Body of pancreas (tissue), 4 donors: ENCODE measurements around the gene GFRA1. TPM values are rescaled to one million over a fixed set of nuclear protein-coding genes. Genes with fewer than 3 reads are reported as not detected.

ENCODE experiments used
- ATAC-seq: fragments of 150-250 bp; one replicate; pipeline ENCODE4 v1.9.1; 2016
- DNase-seq, 4 donors: peaks; one replicate each; pipeline ENCODE4 v3.0.0-alpha.2; 2019
- H3K27ac ChIP-seq, 4 donors: fragments of 200-600 bp; sonication (generic); 1 replicate in 3 of 4; 2 replicates in 1 of 4; pipeline versions ENCODE4 v1.5.1 to v1.6.1; 2016 to 2019; ENCODE audit warnings: mild to moderate bottlenecking in 1 of 4, mixed read lengths in 1 of 4, moderate library complexity in 1 of 4
- H3K27me3 ChIP-seq, 2 donors: fragments of 200-600 bp; sonication (generic); one replicate each; pipeline ENCODE4 v1.6.0; 2016; ENCODE audit warnings: mild to moderate bottlenecking in 1 of 2
- H3K36me3 ChIP-seq, 2 donors: fragments of 200-600 bp; sonication (generic); replicated peaks in 1 of 2; 2 replicates each; pipeline ENCODE4 v1.5.1; 2016; ENCODE audit warnings: low read depth in 2 of 2; ENCODE audit not compliant: insufficient read depth in 1 of 2
- H3K4me1 ChIP-seq: fragments of 200-600 bp; sonication (generic); one replicate; pipeline ENCODE4 v1.6.0; 2016
- H3K4me3 ChIP-seq, 2 donors: fragments of 200-600 bp; sonication (generic); 1 replicate in 1 of 2; 2 replicates in 1 of 2; pipeline ENCODE4 v1.5.1; 2016 to 2019
- H3K9me3 ChIP-seq, 3 donors: fragments of 200-600 bp; sonication (generic); 1 replicate in 2 of 3; 2 replicates in 1 of 3; pipeline ENCODE4 v1.5.1; 2016
- CTCF ChIP-seq, 7 experiments: fragments of 450-650 bp in 4 of 7; fragments of 200-600 bp in 3 of 7; sonication (generic) in 3 of 7; IDR thresholded peaks; one replicate each; pipeline ENCODE4 v1.5.1; 2016 to 2019; ENCODE audit warnings: antibody characterized with exemption in 7 of 7
- POLR2A ChIP-seq, 3 donors: fragments of 450-650 bp; IDR thresholded peaks; one replicate each; pipeline ENCODE4 v1.6.1; 2016; ENCODE audit warnings: antibody characterized with exemption in 3 of 3, mild to moderate bottlenecking in 2 of 3
- WGBS, 2 donors: methylation state at CpG; one replicate each; pipeline ENCODE4 v1.1.5; 2017; 5-methylcytosine and 5-hydroxymethylcytosine counted together
- intact Hi-C: fragments of 100-400 bp; cut with DNase I; formaldehyde crosslinking; loops from one replicate; pipeline ENCODE4 v1.15.1; 2023
- total RNA-seq, 2 donors: library from RNA; depleted of rRNA; stranded (reverse); fragments of >200 nt; gene quantifications; one replicate each; pipeline ENCODE4 v1.1.0, GENCODE V29; 2016

GFRA1 gene
- total RNA-seq, 2 donors from 2014 or later: 4.2 to 6.9 TPM

DNA sequence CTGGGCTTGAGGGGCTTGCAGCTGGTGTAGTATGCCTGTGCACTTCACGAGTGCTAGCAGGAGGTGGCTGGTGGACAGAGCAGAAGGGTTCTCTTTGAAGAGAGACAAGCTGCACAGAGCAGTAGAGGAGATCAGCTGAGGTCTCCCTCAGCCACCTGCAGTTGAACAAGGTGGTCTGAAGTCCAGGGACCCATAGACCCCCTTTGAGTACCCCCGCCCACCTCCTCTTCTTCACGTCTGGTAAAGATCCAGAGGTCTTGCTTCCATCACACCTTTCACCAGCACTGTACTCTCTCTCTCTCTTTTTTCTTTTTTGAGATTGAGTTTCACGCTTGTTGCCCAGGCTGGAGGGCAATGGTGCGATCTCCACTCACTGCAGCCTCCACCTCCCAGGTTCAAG is 157.2 kb downstream of the GFRA1 start:
- Histone ChIP-seq H3K27ac (no peak overlapping the region), H3K27me3 (no peaks in the 10 kb centered on the region), H3K4me1 (no peaks in the 10 kb centered on the region), H3K36me3 (no peaks in the 10 kb centered on the region), H3K4me3 (no peak overlapping the region), H3K9me3 (no peaks in the 10 kb centered on the region)
- DNase-seq: no peak
- ATAC-seq: no peak
- TF ChIP-seq CTCF (IDR thresholded peaks at IDR 0.05): no peak
- intact Hi-C loops: no loop called here
- 83 to 93% methylated on average over 5 of the region's 5 CpGs for WGBS, 2 donors

- intact Hi-C loops: no loop called here
- H3K27me3 ChIP-seq: no peaks in the 10 kb centered on the region
- TF ChIP-seq CTCF (IDR thresholded peaks at IDR 0.05) (no peak), POLR2A (IDR thresholded peaks at IDR 0.05) (no peak)
- H3K27ac ChIP-seq: no peak overlapping the region
- H3K4me1 ChIP-seq: no peaks in the 10 kb centered on the region
- WGBS, 2 donors: 62 to 68% methylated on average over 5 of the region's 5 CpGs
- H3K9me3 ChIP-seq: no peaks in the 10 kb centered on the region
- no peaks in the 10 kb centered on the region for H3K36me3 ChIP-seq
- ATAC-seq (no peak), DNase-seq (no peak)
- no peak overlapping the region for H3K4me3 ChIP-seq
These were observed 157.9 kb downstream of the GFRA1 start for GRCh38 chr10:116115036-116115641.

GRCh38 chr10:116113721-116114501 is 159.1 kb downstream of the GFRA1 start:
- Histone ChIP-seq H3K36me3 (no peaks in the 10 kb centered on the region), H3K9me3 (no peaks in the 10 kb centered on the region), H3K4me1 (no peaks in the 10 kb centered on the region), H3K4me3 (no peak overlapping the region), H3K27me3 (no peaks in the 10 kb centered on the region), H3K27ac (no peak overlapping the region)
- TF ChIP-seq CTCF (IDR thresholded peaks at IDR 0.05) (no peak), POLR2A (IDR thresholded peaks at IDR 0.05) (no peak)
- no peak for ATAC-seq
- no peak for DNase-seq
- WGBS, 2 donors: 85 to 90% methylated on average over 14 to 16 of the region's 16 CpGs
- intact Hi-C loops: no loop called here

DNA sequence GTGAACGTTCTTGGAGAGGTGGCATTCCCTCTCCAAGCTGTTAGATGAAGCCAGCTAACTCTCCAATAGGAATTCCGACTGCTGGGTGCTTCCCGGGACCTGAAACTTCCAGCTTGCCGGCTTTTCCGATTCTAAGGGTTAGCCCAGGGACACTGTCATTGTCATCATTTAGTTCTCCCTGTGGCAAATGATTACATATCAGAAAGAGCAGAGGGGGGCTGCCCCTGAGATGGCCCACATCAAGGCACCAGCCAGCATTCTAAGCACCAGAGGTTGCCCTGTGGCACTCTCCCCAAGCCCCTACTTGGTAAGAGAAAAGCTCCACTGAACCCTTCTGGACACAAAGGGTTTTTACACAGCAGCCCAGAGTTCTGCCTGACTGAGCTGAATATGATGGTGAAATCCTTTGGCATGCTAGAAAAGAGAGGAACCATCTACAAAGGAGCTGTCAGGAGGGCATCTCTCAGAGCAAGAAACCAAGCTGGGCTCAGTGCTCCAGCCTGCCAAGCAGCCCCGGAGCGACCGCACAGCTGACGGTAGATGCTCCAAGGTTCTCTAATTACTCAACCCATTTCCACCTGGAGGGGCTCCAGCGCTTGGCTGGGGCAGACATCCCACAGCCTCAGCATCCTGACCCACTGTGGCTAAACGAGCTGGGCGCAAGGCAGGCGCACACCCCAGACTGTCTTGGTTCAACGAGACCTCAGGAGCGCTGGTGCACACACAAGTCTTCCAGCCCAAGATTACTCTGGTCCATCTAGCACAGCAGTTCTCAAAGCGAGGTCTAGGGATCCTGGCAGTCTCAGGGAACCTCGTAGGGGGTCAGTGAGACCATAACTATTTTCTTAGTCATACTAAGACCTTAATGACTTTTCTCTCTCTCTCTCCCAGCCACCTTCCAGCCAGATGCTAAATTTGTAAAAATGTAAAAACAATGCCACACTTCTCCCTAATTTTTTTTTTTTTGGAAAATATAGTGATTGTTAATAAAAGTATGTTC is 160.5 kb downstream of the GFRA1 start:
- TF ChIP-seq POLR2A (IDR thresholded peaks at IDR 0.05) (no peak), CTCF (IDR thresholded peaks at IDR 0.05) (no peak)
- no peak for DNase-seq
- Histone ChIP-seq H3K4me1 (peaks cover 12% of the 10 kb centered on the region), H3K4me3 (no peak overlapping the region), H3K27ac (no peak overlapping the region), H3K9me3 (no peaks in the 10 kb centered on the region), H3K27me3 (no peaks in the 10 kb centered on the region), H3K36me3 (no peaks in the 10 kb centered on the region)
- 88 to 90% methylated on average over 11 to 17 of the region's 17 CpGs for WGBS, 2 donors
- intact Hi-C loops: no loop called here
- no peak for ATAC-seq
